ENCODE data around the gene EPHA1.

Gene EPHA1

DNA sequence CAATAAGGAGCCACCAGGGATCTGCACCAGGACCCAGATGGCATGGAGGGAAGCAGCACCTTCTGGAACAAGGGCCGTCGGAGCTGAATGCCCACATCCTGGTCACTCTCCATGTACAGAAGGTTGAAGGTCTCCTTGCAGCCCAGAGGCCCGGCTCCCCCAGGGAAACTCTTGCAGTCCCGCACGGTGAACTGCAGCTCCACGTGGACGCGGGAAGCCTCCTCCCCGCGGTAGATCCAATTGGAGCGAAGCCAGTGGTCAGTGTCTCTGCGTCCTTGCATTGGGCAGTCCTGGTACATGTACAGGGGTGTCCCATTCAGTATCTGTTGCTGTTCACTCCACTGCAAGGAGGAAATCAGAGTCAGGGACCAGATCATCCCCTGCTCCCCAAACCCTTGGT lies 7.4 kb downstream of the EPHA1 start:
- Histone ChIP-seq H3K27me3 (ENCODE audit: low read length) (no peaks in the 10 kb centered on the region), H3K36me3 (ENCODE audit: low read length) (no peaks in the 10 kb centered on the region), H3K4me2 (ENCODE audit: low read depth, low read length, poor library complexity, severe bottlenecking) (no peak overlapping the region), H3K4me3 (ENCODE audit: insufficient read depth, low read length, poor library complexity, severe bottlenecking) (no peak overlapping the region), H3K9me2 (replicated peaks; ENCODE audit: insufficient read depth, low read length) (no peaks in the 10 kb centered on the region), H4K20me1 (ENCODE audit: low read depth, low read length) (no peaks in the 10 kb centered on the region), H3K27ac (ENCODE audit: low read depth, low read length) (no peak overlapping the region), H3K79me2 (ENCODE audit: insufficient read depth, low read length) (no peaks in the 10 kb centered on the region), H3K9me3 (ENCODE audit: insufficient read depth, low read length) (no peaks in the 10 kb centered on the region), H3F3A (ENCODE audit: insufficient read depth) (no peaks in the 10 kb centered on the region), H3K9ac (ENCODE audit: low read length) (no peak overlapping the region), H2AFZ (ENCODE audit: low read depth, low read length, severe bottlenecking) (no peak overlapping the region)
- TF ChIP-seq, protein P1, sequence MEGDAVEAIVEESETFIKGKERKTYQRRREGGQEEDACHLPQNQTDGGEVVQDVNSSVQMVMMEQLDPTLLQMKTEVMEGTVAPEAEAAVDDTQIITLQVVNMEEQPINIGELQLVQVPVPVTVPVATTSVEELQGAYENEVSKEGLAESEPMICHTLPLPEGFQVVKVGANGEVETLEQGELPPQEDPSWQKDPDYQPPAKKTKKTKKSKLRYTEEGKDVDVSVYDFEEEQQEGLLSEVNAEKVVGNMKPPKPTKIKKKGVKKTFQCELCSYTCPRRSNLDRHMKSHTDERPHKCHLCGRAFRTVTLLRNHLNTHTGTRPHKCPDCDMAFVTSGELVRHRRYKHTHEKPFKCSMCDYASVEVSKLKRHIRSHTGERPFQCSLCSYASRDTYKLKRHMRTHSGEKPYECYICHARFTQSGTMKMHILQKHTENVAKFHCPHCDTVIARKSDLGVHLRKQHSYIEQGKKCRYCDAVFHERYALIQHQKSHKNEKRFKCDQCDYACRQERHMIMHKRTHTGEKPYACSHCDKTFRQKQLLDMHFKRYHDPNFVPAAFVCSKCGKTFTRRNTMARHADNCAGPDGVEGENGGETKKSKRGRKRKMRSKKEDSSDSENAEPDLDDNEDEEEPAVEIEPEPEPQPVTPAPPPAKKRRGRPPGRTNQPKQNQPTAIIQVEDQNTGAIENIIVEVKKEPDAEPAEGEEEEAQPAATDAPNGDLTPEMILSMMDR (IDR thresholded peaks at IDR 0.05; ENCODE audit: insufficient read depth, low read length, poor library complexity, severe bottlenecking): no peak
- no peak for TF ChIP-seq EZH2phosphoT487 (conservative IDR thresholded peaks at IDR 0.05; ENCODE audit: low read length)

DNA sequence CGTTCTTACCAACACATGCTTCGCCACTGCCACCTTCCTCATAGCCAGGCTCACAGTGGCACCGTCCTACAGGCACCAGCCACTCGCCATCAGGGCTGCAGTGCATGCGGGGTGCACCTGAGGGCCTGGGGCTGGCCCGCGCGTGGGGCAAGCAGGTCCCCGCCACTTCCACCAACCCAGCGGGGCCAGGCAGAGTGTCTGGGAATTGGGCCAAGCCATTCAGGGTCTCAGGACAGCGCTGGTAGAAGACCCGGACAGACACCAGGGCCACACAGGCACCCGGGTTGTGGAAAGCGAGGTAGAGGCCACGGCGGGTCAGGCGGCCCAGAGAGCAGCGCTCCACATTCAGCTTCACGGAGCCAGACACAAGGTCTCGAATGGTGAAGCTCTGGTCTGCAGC lies 9.0 kb downstream of the EPHA1 start:
- no peak overlapping the region for H2AFZ ChIP-seq (ENCODE audit: low read depth, low read length, severe bottlenecking)
- H3K27me3 ChIP-seq (ENCODE audit: low read length): no peaks in the 10 kb centered on the region
- no peak overlapping the region for H3K4me2 ChIP-seq (ENCODE audit: low read depth, low read length, poor library complexity, severe bottlenecking)
- H3K36me3 ChIP-seq (ENCODE audit: low read length): no peaks in the 10 kb centered on the region
- no peak overlapping the region for H3K9ac ChIP-seq (ENCODE audit: low read length)
- no peaks in the 10 kb centered on the region for H3K9me3 ChIP-seq (ENCODE audit: insufficient read depth, low read length)
- H3K27ac ChIP-seq (ENCODE audit: low read depth, low read length): no peak overlapping the region
- no peaks in the 10 kb centered on the region for H3K79me2 ChIP-seq (ENCODE audit: insufficient read depth, low read length)
- TF ChIP-seq EZH2phosphoT487 (conservative IDR thresholded peaks at IDR 0.05; ENCODE audit: low read length): no peak
- TF ChIP-seq, protein P1 (IDR thresholded peaks at IDR 0.05; ENCODE audit: insufficient read depth, low read length, poor library complexity, severe bottlenecking): no peak
- no peak overlapping the region for H3K4me3 ChIP-seq (ENCODE audit: insufficient read depth, low read length, poor library complexity, severe bottlenecking)
- no peaks in the 10 kb centered on the region for H4K20me1 ChIP-seq (ENCODE audit: low read depth, low read length)
- no peaks in the 10 kb centered on the region for H3F3A ChIP-seq (ENCODE audit: insufficient read depth)
- H3K9me2 ChIP-seq (replicated peaks; ENCODE audit: insufficient read depth, low read length): no peaks in the 10 kb centered on the region

DNA sequence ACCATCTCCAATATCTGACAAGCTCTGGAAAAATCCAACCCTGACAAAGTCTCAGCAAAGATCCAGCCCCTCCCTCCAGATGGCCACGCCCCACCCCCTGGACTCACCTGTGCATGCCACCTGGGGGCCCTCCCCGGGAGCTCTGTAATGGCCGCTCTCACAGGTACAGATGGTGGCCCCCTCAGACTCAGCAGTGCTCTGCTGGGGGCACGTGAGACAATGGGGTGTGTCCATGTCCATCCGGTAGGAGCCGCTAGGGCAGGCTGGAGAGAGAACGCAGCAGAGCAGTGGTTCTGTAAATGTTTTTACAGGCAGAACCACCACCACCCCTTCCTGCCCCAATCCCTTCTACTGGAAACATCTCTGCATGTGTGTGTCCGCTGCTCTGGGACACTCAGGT lies 9.5 kb downstream of the EPHA1 start:
- H3K27me3 ChIP-seq (ENCODE audit: low read length): no peaks in the 10 kb centered on the region
- TF ChIP-seq EZH2phosphoT487 (conservative IDR thresholded peaks at IDR 0.05; ENCODE audit: low read length): no peak
- TF ChIP-seq, protein P1 (IDR thresholded peaks at IDR 0.05; ENCODE audit: insufficient read depth, low read length, poor library complexity, severe bottlenecking): no peak
- no peaks in the 10 kb centered on the region for H3F3A ChIP-seq (ENCODE audit: insufficient read depth)
- no peak overlapping the region for H3K9ac ChIP-seq (ENCODE audit: low read length)
- H3K9me2 ChIP-seq (replicated peaks; ENCODE audit: insufficient read depth, low read length): no peaks in the 10 kb centered on the region
- H3K27ac ChIP-seq (ENCODE audit: low read depth, low read length): no peak overlapping the region
- no peaks in the 10 kb centered on the region for H4K20me1 ChIP-seq (ENCODE audit: low read depth, low read length)
- no peak overlapping the region for H2AFZ ChIP-seq (ENCODE audit: low read depth, low read length, severe bottlenecking)
- no peaks in the 10 kb centered on the region for H3K79me2 ChIP-seq (ENCODE audit: insufficient read depth, low read length)
- H3K36me3 ChIP-seq (ENCODE audit: low read length): no peaks in the 10 kb centered on the region
- no peak overlapping the region for H3K4me3 ChIP-seq (ENCODE audit: insufficient read depth, low read length, poor library complexity, severe bottlenecking)
- no peak overlapping the region for H3K4me2 ChIP-seq (ENCODE audit: low read depth, low read length, poor library complexity, severe bottlenecking)
- H3K9me3 ChIP-seq (ENCODE audit: insufficient read depth, low read length): no peaks in the 10 kb centered on the region
